Prostate gland (tissue), 2 donors: ENCODE measurements around the gene ATOX1. TPM values are rescaled to one million over a fixed set of nuclear protein-coding genes. Genes with fewer than 3 reads are reported as not detected.
A peak's percentile ranks its signal among the peaks of the same experiment; 100 is the strongest.

Source experiments
- DNase-seq: peaks from one replicate; pipeline ENCODE4 v3.0.0-alpha.2; 2019; ENCODE audit warnings: low spot score
- H3K27ac ChIP-seq, 2 donors: fragments of 200-600 bp; sonication (generic); 2 replicates each; pipeline ENCODE4 v1.5.1; 2017 to 2019
- H3K27me3 ChIP-seq: fragments of 200-600 bp; sonication (generic); replicated peaks from 2 replicates; pipeline ENCODE4 v1.5.1; 2019; ENCODE audit not compliant: insufficient read depth
- H3K36me3 ChIP-seq, 2 donors: fragments of 200-600 bp; sonication (generic); 1 replicate in 1 of 2; 2 replicates in 1 of 2; pipeline versions ENCODE4 v1.5.1 to v1.8.1; 2017 to 2019
- H3K4me1 ChIP-seq: fragments of 200-600 bp; sonication (generic); replicated peaks from 2 replicates; pipeline ENCODE4 v1.5.1; 2019
- H3K4me3 ChIP-seq, 2 donors: fragments of 200-600 bp; sonication (generic); 2 replicates each; pipeline ENCODE4 v1.5.1; 2017 to 2019
- H3K9me3 ChIP-seq: fragments of 200-600 bp; sonication (generic); 2 replicates; pipeline ENCODE4 v1.5.1; 2017
- POLR2A ChIP-seq: fragments of 450-650 bp; IDR thresholded peaks from one replicate; pipeline ENCODE4 v1.6.1; 2016; ENCODE audit warnings: antibody characterized with exemption, mild to moderate bottlenecking
- POLR2AphosphoS5 ChIP-seq: sonication (generic); formaldehyde crosslinking; IDR thresholded peaks from one replicate; pipeline ENCODE4 v1.6.1; 2017; ENCODE audit warnings: antibody characterized with exemption
- WGBS: methylation state at CpG from one replicate; pipeline ENCODE4 v1.1.5; 2018; 5-methylcytosine and 5-hydroxymethylcytosine counted together
- intact Hi-C: fragments of 100-400 bp; cut with DNase I; formaldehyde crosslinking; loops from one replicate; pipeline ENCODE4 v1.14.2; 2022
- total RNA-seq, 2 donors: library from RNA; depleted of rRNA; stranded (reverse); fragments of >200 nt; gene quantifications; one replicate each; pipeline ENCODE4 v1.1.0, GENCODE V29; 2016
- TF ChIP-seq, protein P1 (sequence below), 4 experiments: fragments of 200-600 bp in 2 of 4; fragments of 450-650 bp in 2 of 4; sonication (generic) in 2 of 4; IDR thresholded peaks; 1 replicate in 3 of 4; 2 replicates in 1 of 4; pipeline ENCODE4 v1.5.1; 2016 to 2019; ENCODE audit warnings: antibody characterized with exemption in 4 of 4, mild to moderate bottlenecking in 2 of 4, moderate library complexity in 2 of 4

Gene ATOX1
- total RNA-seq, 2 donors from 2014 or later: 97.8 to 163 TPM

GRCh38 chr5:151740958-151741373 is 17.5 kb downstream of the ATOX1 start:
- 56% methylated on average over 2 of the region's 2 CpGs for WGBS
- DNase-seq: no peak
- H3K4me3 ChIP-seq: no peak overlapping the region
- intact Hi-C loops: loop anchor here (1.0 to 5.0 kb wide), 2 partner anchors 82 to 294 kb away; partner anchors contain the start of gene SLC36A1
- H3K27me3 ChIP-seq: no peaks in the 10 kb centered on the region
- TF ChIP-seq, protein P1, sequence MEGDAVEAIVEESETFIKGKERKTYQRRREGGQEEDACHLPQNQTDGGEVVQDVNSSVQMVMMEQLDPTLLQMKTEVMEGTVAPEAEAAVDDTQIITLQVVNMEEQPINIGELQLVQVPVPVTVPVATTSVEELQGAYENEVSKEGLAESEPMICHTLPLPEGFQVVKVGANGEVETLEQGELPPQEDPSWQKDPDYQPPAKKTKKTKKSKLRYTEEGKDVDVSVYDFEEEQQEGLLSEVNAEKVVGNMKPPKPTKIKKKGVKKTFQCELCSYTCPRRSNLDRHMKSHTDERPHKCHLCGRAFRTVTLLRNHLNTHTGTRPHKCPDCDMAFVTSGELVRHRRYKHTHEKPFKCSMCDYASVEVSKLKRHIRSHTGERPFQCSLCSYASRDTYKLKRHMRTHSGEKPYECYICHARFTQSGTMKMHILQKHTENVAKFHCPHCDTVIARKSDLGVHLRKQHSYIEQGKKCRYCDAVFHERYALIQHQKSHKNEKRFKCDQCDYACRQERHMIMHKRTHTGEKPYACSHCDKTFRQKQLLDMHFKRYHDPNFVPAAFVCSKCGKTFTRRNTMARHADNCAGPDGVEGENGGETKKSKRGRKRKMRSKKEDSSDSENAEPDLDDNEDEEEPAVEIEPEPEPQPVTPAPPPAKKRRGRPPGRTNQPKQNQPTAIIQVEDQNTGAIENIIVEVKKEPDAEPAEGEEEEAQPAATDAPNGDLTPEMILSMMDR (IDR thresholded peaks at IDR 0.05): peak in 1 of 4 experiments; percentile 22
- no peak for TF ChIP-seq POLR2AphosphoS5
- H3K4me1 ChIP-seq: no peaks in the 10 kb centered on the region
- H3K9me3 ChIP-seq: no peaks in the 10 kb centered on the region
- no peaks in the 10 kb centered on the region for H3K36me3 ChIP-seq
- peak overlapping the region in 1 of 2 donors; percentile 27 for H3K27ac ChIP-seq

DNA sequence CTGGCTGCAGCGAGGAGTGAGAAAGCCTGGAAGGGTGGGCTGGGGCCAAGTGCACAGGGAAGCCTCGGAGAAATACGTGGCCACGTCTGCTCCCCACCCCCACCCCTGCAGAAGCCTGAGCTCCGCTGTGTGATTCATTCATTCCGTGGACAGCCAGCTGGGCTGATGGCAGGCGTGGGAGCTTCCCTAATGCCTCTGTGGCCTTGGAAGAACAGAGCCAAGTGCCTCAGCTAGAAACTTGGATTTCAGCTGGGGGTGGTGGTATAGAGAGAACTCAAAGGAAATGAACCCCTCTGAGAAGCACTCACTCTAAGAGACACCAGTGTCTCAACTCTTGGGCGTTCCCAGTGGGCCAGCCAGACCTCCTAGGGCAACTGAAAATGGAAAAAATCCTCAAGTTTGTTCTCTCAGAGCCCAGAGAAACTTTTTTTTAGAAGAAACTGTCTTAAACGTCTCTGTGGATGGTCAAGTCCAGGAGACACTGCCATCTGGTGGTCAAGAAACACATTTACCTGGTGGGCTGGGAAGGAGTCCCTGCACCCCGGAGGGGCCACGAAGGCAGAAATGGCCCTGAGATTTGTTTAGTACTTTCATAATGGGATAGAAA is 18.0 kb downstream of the ATOX1 start:
- Histone ChIP-seq H3K9me3 (no peaks in the 10 kb centered on the region), H3K27me3 (no peaks in the 10 kb centered on the region), H3K36me3 (no peaks in the 10 kb centered on the region), H3K27ac (peak overlapping the region; percentile 27 to 36), H3K4me3 (no peak overlapping the region), H3K4me1 (no peaks in the 10 kb centered on the region)
- no peak for TF ChIP-seq POLR2AphosphoS5
- TF ChIP-seq, protein P1 (IDR thresholded peaks at IDR 0.05): peak; percentile 77 to 84 (median 82)
- DNase-seq: peak; percentile 39
- 7% methylated on average over 11 of the region's 11 CpGs for WGBS
- intact Hi-C loops: loop anchor here (5.0 kb wide), 1 partner anchor 293 kb away; the partner anchor contains the start of gene SLC36A1

DNA sequence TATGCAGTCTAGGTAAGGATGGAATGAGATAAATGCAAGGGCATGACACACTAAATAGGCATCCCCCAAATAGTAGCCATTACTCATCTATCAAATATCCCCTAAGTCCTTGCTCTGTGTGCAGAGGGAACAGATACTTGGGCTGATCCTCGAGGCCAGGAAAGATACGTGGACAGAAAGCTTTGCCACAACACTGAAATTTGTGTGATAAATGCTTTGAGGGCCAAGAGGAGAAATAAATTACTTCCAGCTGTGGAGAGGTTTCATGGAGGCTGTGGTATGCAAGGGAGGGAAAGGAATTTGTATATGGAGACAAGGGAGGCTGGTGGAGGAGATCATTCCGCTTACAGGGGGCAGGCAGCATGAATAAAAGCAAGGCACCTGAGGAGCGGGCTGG is 18.5 kb downstream of the ATOX1 start:
- Histone ChIP-seq H3K36me3 (no peaks in the 10 kb centered on the region), H3K9me3 (no peaks in the 10 kb centered on the region), H3K27ac (peak overlapping the region in 1 of 2 donors; percentile 27), H3K27me3 (no peaks in the 10 kb centered on the region), H3K4me1 (no peaks in the 10 kb centered on the region), H3K4me3 (no peak overlapping the region)
- TF ChIP-seq, protein P1 (IDR thresholded peaks at IDR 0.05): no peak
- TF ChIP-seq POLR2A: no peak
- TF ChIP-seq POLR2AphosphoS5: no peak
- no peak for DNase-seq
- intact Hi-C loops: loop anchor here (5.0 kb wide), 1 partner anchor 293 kb away; the partner anchor contains the start of gene SLC36A1
- 41% methylated on average over 4 of the region's 4 CpGs for WGBS

GRCh38 chr5:151739395-151739794 is 19.0 kb downstream of the ATOX1 start:
- no peak for DNase-seq
- H3K9me3 ChIP-seq: no peaks in the 10 kb centered on the region
- no peak overlapping the region for H3K4me3 ChIP-seq
- no peaks in the 10 kb centered on the region for H3K36me3 ChIP-seq
- intact Hi-C loops: no loop called here
- 69% methylated on average over 2 of the region's 2 CpGs for WGBS
- no peaks in the 10 kb centered on the region for H3K4me1 ChIP-seq
- no peaks in the 10 kb centered on the region for H3K27me3 ChIP-seq
- TF ChIP-seq, protein P1 (IDR thresholded peaks at IDR 0.05): no peak
- TF ChIP-seq POLR2A (no peak), POLR2AphosphoS5 (no peak)
- no peak overlapping the region for H3K27ac ChIP-seq
